DLD1 (cell line): ENCODE measurements around the gene SLC9C2.
"Not testable (repeated sequence)": the region's sequence is repeated elsewhere in the genome, so short reads cannot be mapped to it uniquely, and the experiment has no call there.

ENCODE experiments used
- in situ Hi-C: cut with HindIII; loops from 2 replicates; pipeline ENCODE4 v1.10.0; 2017; ENCODE audit warnings: low sequenced_read_pairs

Gene SLC9C2

GRCh38 chr1:173603056-173603591, at the start of gene SLC9C2:
SLC9C2 (minus strand) TSS chr1:173603072; CDS start chr1:173601776, 1,296 bp downstream.
- in situ Hi-C loops = no loop called here

GRCh38 chr1:173648880-173649605, 46.2 kb upstream of the SLC9C2 start:
- in situ Hi-C loops = no loop called here

GRCh38 chr1:173646656-173647055, 43.8 kb upstream of the SLC9C2 start:
- in situ Hi-C loops = no loop called here

GRCh38 chr1:173642450-173643139, 39.7 kb upstream of the SLC9C2 start:
- in situ Hi-C loops = not testable (repeated sequence)

GRCh38 chr1:173639102-173639501, 36.2 kb upstream of the SLC9C2 start:
- in situ Hi-C loops = no loop called here

- in situ Hi-C loops = no loop called here
These were observed 35.5 kb upstream of the SLC9C2 start for GRCh38 chr1:173638043-173639021.

- in situ Hi-C loops = not testable (repeated sequence)
These were observed 34.6 kb upstream of the SLC9C2 start for GRCh38 chr1:173637236-173638042.

- in situ Hi-C loops = no loop called here
These were observed 32.2 kb upstream of the SLC9C2 start, which contains the start of gene TEX50 for GRCh38 chr1:173635116-173635515. TEX50 (plus strand) TSS chr1:173635338; CDS start chr1:173635522, 184 bp downstream.

GRCh38 chr1:173628888-173629287, 26.0 kb upstream of the SLC9C2 start:
- in situ Hi-C loops = no loop called here

GRCh38 chr1:173627269-173627668, 24.4 kb upstream of the SLC9C2 start:
- in situ Hi-C loops = no loop called here

- in situ Hi-C loops = no loop called here
These were observed 14.0 kb upstream of the SLC9C2 start for GRCh38 chr1:173616859-173617258.

GRCh38 chr1:173613086-173613485, 10.2 kb upstream of the SLC9C2 start:
- in situ Hi-C loops = not testable (repeated sequence)

GRCh38 chr1:173608503-173609216, 5.8 kb upstream of the SLC9C2 start:
- in situ Hi-C loops = no loop called here

GRCh38 chr1:173601588-173601987, 1.3 kb downstream of the SLC9C2 start:
- in situ Hi-C loops = no loop called here

GRCh38 chr1:173596097-173596825, 6.6 kb downstream of the SLC9C2 start:
- in situ Hi-C loops = no loop called here

GRCh38 chr1:173591138-173591537, 11.7 kb downstream of the SLC9C2 start:
- in situ Hi-C loops = not testable (repeated sequence)

- in situ Hi-C loops = no loop called here
These were observed 12.3 kb downstream of the SLC9C2 start for GRCh38 chr1:173590557-173590956.

GRCh38 chr1:173581383-173582079, 21.3 kb downstream of the SLC9C2 start:
- in situ Hi-C loops = no loop called here
